ENCODE results near the gene ATP9A. TPM values are rescaled to one million over a fixed set of nuclear protein-coding genes. Genes with fewer than 3 reads are reported as not detected.
"Not testable (repeated sequence)": the region's sequence is repeated elsewhere in the genome, so short reads cannot be mapped to it uniquely, and the experiment has no call there.

ATP9A gene
- total RNA-seq, 1 experiment from 2014 or later: 31.8 TPM

- DNase-seq (ENCODE audit: extremely low read depth, low read depth): no peak
Measured at GRCh38 chr20:51797357-51798025, 29.3 kb upstream of the ATP9A start.

GRCh38 chr20:51796340-51796739, 28.1 kb upstream of the ATP9A start:
- DNase-seq (ENCODE audit: extremely low read depth, low read depth): no peak

- no peak for DNase-seq (ENCODE audit: extremely low read depth, low read depth)
Measured at GRCh38 chr20:51792960-51793359, 24.8 kb upstream of the ATP9A start.

- DNase-seq (ENCODE audit: extremely low read depth, low read depth): no peak
Measured at GRCh38 chr20:51791626-51792025, 23.4 kb upstream of the ATP9A start.

- DNase-seq (ENCODE audit: extremely low read depth, low read depth): no peak
Measured at GRCh38 chr20:51790256-51790655, 22.1 kb upstream of the ATP9A start.

DNA sequence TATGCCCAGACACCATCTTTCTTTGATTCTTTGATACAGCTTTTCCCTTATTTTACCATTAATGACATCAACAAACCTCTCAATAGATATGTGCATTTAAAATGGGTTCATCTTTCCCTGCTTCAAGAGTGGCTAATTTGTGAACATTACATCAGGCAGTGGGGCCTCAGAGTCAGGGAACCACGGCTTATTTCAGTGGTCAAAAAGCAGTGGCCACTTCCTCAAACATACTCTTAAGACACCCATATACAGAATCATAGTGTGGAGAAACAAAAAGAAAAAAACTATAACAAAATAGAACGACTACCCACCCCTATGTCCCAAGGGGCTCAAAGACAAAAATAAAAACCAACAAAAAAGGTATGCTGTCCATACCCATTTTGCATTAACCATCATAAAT, 21.2 kb upstream of the ATP9A start:
- no peak for DNase-seq (ENCODE audit: extremely low read depth, low read depth)

DNA sequence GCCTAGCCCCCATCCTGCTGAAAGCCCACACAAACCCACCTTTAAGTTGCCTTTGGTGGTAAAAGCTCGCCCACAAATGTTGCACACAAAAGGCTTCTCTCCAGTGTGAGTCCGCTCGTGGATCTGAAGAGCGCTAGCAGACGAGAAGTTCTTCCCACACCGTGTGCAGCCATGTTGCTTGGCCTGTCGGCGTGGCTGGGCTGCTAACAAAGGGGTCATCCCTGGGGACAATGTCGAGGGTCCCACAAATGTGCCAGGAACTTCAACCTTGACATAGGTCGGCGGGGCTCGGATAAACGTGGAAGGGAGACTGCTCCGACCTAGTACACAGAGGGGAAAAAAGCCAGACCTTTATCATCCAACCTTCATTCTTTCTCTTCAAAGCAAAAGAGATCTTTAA, 20.6 kb upstream of the ATP9A start:
- no peak for DNase-seq (ENCODE audit: extremely low read depth, low read depth)

GRCh38 chr20:51784299-51784698, 16.1 kb upstream of the ATP9A start:
- no peak for DNase-seq (ENCODE audit: extremely low read depth, low read depth)

GRCh38 chr20:51778229-51778759, 10.1 kb upstream of the ATP9A start:
- not testable (repeated sequence) for DNase-seq (ENCODE audit: extremely low read depth, low read depth)

DNA sequence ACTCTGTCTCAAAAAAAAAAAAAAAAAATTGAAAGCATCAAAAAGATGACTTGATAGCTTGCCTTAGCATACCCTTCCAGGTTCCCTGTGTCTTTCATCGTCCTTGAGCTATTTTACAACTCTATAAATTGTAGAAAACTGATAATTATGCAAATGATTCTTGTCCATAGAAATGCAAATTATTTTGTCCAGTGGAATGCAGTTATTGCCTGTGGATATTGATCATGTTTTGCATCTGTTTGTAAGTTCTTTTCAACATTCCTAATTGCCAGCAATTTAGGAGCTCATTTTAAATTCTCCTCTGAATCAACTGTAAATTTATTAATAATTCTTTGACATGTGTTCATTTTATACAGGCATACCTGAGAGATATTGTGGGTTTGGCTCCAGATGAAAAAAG, 7.1 kb upstream of the ATP9A start:
- DNase-seq (ENCODE audit: extremely low read depth, low read depth): no peak

GRCh38 chr20:51772236-51772635, 4.0 kb upstream of the ATP9A start:
- DNase-seq (ENCODE audit: extremely low read depth, low read depth): no peak

DNA sequence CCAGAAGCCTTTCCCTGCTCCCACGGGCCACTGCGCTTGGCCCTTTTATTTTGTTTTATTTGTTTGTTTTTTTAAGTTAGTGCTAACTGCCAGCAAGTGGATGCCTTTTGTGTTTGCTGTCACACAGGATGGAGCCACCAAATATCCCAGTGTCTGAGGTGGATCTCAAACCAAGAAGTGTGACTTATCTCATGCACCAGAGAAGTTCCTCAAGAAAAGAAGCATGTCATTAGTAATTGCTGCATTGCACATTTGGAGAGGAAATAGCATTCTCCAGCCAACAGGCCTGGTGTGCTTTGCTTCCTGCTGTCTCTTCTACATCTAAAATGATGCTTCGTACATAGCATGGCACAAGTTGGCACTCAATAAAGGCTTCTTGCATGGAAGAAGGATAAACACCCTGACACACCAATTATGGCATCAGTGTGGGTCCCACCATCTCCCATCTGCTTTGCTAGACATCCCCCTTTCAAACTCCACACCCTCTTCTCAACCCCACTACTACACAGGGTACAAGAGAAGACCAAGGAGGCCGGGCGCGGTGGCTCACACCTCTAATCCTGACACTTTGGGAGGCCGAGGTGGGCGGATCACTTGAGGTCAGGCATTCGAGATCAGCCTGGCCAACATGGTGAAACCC, 1.9 kb upstream of the ATP9A start:
- peak; percentile 84 for DNase-seq (ENCODE audit: extremely low read depth, low read depth)

DNA sequence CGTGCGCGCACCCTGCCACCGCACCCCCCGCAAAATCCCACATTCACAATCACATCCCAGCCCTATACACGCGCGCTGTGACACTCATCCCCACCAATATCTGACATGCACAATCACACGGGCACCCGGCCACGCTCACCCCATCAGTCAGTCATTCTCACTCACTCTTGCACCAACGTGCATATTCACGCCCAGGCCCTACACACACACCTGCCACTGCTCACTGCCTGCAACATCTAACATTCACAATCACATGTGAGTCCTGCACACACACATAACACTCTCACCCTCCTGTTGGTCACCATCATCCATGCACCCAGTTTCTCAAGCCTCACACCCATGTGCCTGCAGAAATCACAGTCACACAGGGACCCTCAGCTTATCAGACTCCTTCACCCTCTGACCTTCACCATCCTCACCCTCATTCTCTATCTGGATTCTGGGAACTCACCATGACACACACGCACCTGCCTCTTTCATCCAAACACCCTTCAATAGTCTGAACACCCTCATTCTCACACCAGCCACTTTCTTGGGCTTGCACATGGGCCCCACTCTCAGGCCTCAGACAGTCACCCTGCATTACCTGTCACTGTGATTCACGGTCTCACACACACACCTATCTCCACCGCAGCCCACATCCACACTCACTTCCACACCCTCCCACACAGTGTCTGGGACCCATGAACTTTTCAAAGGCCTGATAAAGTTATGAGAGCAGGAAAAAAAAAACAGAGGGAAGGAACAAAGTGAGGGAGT, 748 bp upstream of the ATP9A start:
- no peak for DNase-seq (ENCODE audit: extremely low read depth, low read depth)

GRCh38 chr20:51766994-51767866, 960 bp downstream of the ATP9A start:
- peak; percentile 64 for DNase-seq (ENCODE audit: extremely low read depth, low read depth)

- DNase-seq (ENCODE audit: extremely low read depth, low read depth): not testable (repeated sequence)
Measured at GRCh38 chr20:51765381-51765780, 2.8 kb downstream of the ATP9A start.

- no peak for DNase-seq (ENCODE audit: extremely low read depth, low read depth)
Measured at GRCh38 chr20:51763965-51764602, 4.1 kb downstream of the ATP9A start.

DNA sequence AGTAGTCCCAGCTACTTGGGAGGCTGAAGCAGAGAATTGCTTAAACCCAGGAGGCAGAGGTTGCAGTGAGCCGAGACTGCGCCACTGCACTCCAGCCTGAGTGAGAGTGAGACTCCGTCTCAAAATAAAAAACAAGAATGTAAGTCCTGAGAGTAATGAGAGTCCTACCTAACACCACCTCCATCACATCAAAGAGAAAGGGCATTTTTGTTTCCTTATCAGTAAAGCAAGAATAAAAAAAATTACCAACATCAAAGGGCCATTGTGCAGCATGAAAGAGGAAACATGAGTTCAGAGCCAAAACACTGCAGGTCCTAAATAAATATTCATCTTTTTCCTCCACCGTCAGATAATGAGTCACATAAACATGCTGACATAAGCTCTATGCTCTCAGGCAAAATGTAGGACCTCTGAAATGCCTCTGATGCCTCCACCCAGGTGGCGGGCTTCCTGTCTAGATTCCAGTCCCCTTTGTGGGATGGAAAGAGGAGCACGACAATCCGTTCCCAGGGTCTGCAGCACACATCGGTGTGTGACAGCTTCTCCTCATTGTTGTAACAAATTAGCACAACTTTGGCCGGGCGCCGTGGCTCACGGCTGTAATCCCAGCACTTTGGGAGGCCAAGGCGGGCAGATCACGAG, 7.2 kb downstream of the ATP9A start:
- DNase-seq (ENCODE audit: extremely low read depth, low read depth): no peak

DNA sequence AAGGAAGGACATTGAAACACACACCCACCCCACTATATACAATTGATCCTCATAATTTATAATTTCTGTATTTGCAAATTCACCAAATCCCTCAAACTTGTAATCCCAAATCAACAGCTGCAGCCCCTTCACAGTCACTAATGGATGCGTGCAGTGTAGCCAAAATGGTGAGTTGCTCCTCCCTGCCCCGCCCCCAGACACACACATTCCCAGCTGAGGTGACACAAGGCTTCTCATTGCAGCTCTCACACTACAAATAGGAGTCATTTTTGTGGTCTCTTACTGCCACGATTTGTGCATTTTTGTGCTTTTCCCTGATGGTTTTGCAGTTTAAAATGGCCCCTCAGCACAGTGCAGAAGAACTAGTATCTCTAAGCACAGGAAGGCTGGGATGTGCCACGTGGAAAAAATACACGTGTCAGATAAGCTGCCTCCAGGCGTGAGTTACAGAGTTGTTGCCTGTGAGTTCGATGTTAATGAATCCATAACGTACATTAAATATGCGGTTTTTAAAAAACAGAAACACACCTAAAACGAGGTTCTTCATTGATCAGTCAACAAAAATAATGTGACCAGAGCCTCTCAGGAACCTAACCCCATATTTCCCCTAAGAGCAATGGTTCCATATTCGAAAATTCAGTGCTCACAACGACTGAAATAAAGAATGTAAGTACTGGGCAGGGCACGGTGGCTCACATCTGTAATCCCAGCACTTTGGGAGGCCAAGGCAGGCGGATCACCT, 8.2 kb downstream of the ATP9A start:
- no peak for DNase-seq (ENCODE audit: extremely low read depth, low read depth)

- DNase-seq (ENCODE audit: extremely low read depth, low read depth): no peak
Measured at GRCh38 chr20:51758978-51759544, 9.1 kb downstream of the ATP9A start.

Data from NCI-H460 (cell line).